GM21723 (cell line): Measurements from ENCODE around the gene STS.
A peak's percentile ranks its signal among the peaks of the same experiment; 100 is the strongest.

Experiments
- ATAC-seq: cut with Tn5 transposase; IDR thresholded peaks from one replicate; pipeline ENCODE4 v1.9.1; 2021; ENCODE audit warnings: mild to moderate bottlenecking, moderate library complexity; ENCODE audit not compliant: unreplicated experiment

The STS gene

GRCh38 chrX:7147413-7147977 lies at the start of gene STS:
STS (plus strand) TSS chrX:7147712; CDS start chrX:7253200, 105,488 bp downstream.
- peak; percentile 45 for ATAC-seq

GRCh38 chrX:7100022-7100421 lies 47.5 kb upstream of the STS start:
- no peak for ATAC-seq

GRCh38 chrX:7102119-7102518 lies 45.4 kb upstream of the STS start:
- ATAC-seq: no peak

GRCh38 chrX:7106649-7107048 lies 40.9 kb upstream of the STS start:
- ATAC-seq: no peak

GRCh38 chrX:7108030-7108429 lies 39.5 kb upstream of the STS start:
- no peak for ATAC-seq

- no peak for ATAC-seq
These were observed 38.4 kb upstream of the STS start for GRCh38 chrX:7109049-7109531.

- ATAC-seq: peak; percentile 60
These were observed 37.4 kb upstream of the STS start for GRCh38 chrX:7109838-7110793.

- peak; percentile 54 for ATAC-seq
These were observed 36.7 kb upstream of the STS start for GRCh38 chrX:7110821-7111276.

GRCh38 chrX:7111518-7111917 lies 36.0 kb upstream of the STS start:
- no peak for ATAC-seq

GRCh38 chrX:7112071-7112470 lies 35.4 kb upstream of the STS start:
- no peak for ATAC-seq

GRCh38 chrX:7115557-7115956 lies 32.0 kb upstream of the STS start:
- ATAC-seq: peak; percentile 58

- no peak for ATAC-seq
These were observed 31.4 kb upstream of the STS start for GRCh38 chrX:7116081-7116480.

- peak; percentile 55 for ATAC-seq
These were observed 29.9 kb upstream of the STS start for GRCh38 chrX:7117587-7117986.

GRCh38 chrX:7119950-7120877 lies 27.3 kb upstream of the STS start:
- ATAC-seq: no peak

- ATAC-seq: no peak
These were observed 26.7 kb upstream of the STS start for GRCh38 chrX:7120878-7121219.

- no peak for ATAC-seq
These were observed 20.5 kb upstream of the STS start for GRCh38 chrX:7127056-7127455.

GRCh38 chrX:7131621-7132020 lies 15.9 kb upstream of the STS start:
- ATAC-seq: no peak

- peak; percentile 79 for ATAC-seq
These were observed 15.0 kb upstream of the STS start for GRCh38 chrX:7132335-7133049.

GRCh38 chrX:7133050-7133440 lies 14.5 kb upstream of the STS start:
- no peak for ATAC-seq

- ATAC-seq: no peak
These were observed 12.5 kb upstream of the STS start for GRCh38 chrX:7134981-7135380.
